ENCODE data around the gene TEDC1.

TEDC1 gene

GRCh38 chr14:105478398-105479251 lies 12.4 kb upstream of the TEDC1 start:
- no peak for TF ChIP-seq ZC3H10 (CRISPR knock-in tag; IDR thresholded peaks at IDR 0.05)
- no peak for TF ChIP-seq PPARA (CRISPR knock-in tag; IDR thresholded peaks at IDR 0.05; ENCODE audit: borderline replicate concordance)
- TF ChIP-seq OSR1 (CRISPR knock-in tag; IDR thresholded peaks at IDR 0.05), result no peak
- no peak for TF ChIP-seq ISL1 (CRISPR knock-in tag; IDR thresholded peaks at IDR 0.05)
- no peak for TF ChIP-seq SNAI2 (CRISPR knock-in tag; IDR thresholded peaks at IDR 0.05)
- no peak for TF ChIP-seq CSDC2 (CRISPR knock-in tag; IDR thresholded peaks at IDR 0.05)
- no peak for TF ChIP-seq ZFP3 (CRISPR knock-in tag; IDR thresholded peaks at IDR 0.05)
- TF ChIP-seq TOX (CRISPR knock-in tag; IDR thresholded peaks at IDR 0.05; ENCODE audit: borderline replicate concordance), result no peak
- TF ChIP-seq ZFP30 (CRISPR knock-in tag; IDR thresholded peaks at IDR 0.05), result no peak
- TF ChIP-seq POU6F1 (CRISPR knock-in tag; IDR thresholded peaks at IDR 0.05; ENCODE audit: borderline replicate concordance, low read depth), result no peak
- TF ChIP-seq CSRNP3 (CRISPR knock-in tag; IDR thresholded peaks at IDR 0.05), result no peak
- no peak for TF ChIP-seq TSHZ2 (CRISPR knock-in tag; IDR thresholded peaks at IDR 0.05)
- TF ChIP-seq ZNF565 (CRISPR knock-in tag; conservative IDR thresholded peaks at IDR 0.05; ENCODE audit: low read depth), result no peak
- no peak for TF ChIP-seq ZNF70 (CRISPR knock-in tag; IDR thresholded peaks at IDR 0.05)
- TF ChIP-seq GLIS3 (CRISPR knock-in tag; IDR thresholded peaks at IDR 0.05), result no peak
- no peak for TF ChIP-seq ESRRG (CRISPR knock-in tag; IDR thresholded peaks at IDR 0.05)
- TF ChIP-seq RARB (CRISPR knock-in tag; IDR thresholded peaks at IDR 0.05), result no peak
- no peak for TF ChIP-seq TCF4 (CRISPR knock-in tag; IDR thresholded peaks at IDR 0.05; ENCODE audit: borderline replicate concordance)
- no peak for ATAC-seq

GRCh38 chr14:105479431-105480158 lies 11.5 kb upstream of the TEDC1 start:
- no peak for ATAC-seq
- TF ChIP-seq OSR1 (CRISPR knock-in tag; IDR thresholded peaks at IDR 0.05) (no peak), ARNTL (CRISPR knock-in tag; IDR thresholded peaks at IDR 0.05; ENCODE audit: borderline replicate concordance, low read depth) (no peak), ZNF70 (CRISPR knock-in tag; IDR thresholded peaks at IDR 0.05) (no peak), ZFP3 (CRISPR knock-in tag; IDR thresholded peaks at IDR 0.05) (no peak), ZNF565 (CRISPR knock-in tag; conservative IDR thresholded peaks at IDR 0.05; ENCODE audit: low read depth) (no peak), BACH2 (CRISPR knock-in tag; IDR thresholded peaks at IDR 0.05; ENCODE audit: borderline replicate concordance) (no peak), POU6F1 (CRISPR knock-in tag; IDR thresholded peaks at IDR 0.05; ENCODE audit: borderline replicate concordance, low read depth) (no peak), CSRNP3 (CRISPR knock-in tag; IDR thresholded peaks at IDR 0.05) (no peak), TSHZ2 (CRISPR knock-in tag; IDR thresholded peaks at IDR 0.05) (no peak), ZNF8 (CRISPR knock-in tag; IDR thresholded peaks at IDR 0.05) (no peak), CREB5 (CRISPR knock-in tag; IDR thresholded peaks at IDR 0.05; ENCODE audit: low read depth) (no peak), CSDC2 (CRISPR knock-in tag; IDR thresholded peaks at IDR 0.05) (no peak)

All from SK-N-SH treated with all-trans-retinoic acid at 6 μM for 48 hours (cell line).